T follicular helper cell (primary cell): Measurements from ENCODE around the gene CDH6.

Source experiments
- DNase-seq: peaks from one replicate; pipeline ENCODE4 v3.0.0-alpha.2; 2020; ENCODE audit warnings: low read depth
- total RNA-seq, 2 experiments: gene quantifications; one replicate each; lab custom pipeline; 2026; lab: John Stamatoyannopoulos, UW

Gene CDH6
- 0.04 to 0.06 reads per million in 2 experiments for total RNA-seq

GRCh38 chr5:31193591-31194467, at the start of gene CDH6:
CDH6 (plus strand) TSS chr5:31193686; CDS start chr5:31267474, 73,788 bp downstream.
- no peak for DNase-seq

- no peak for DNase-seq
Observed at GRCh38 chr5:31144364-31144763, 49.1 kb upstream of the CDH6 start.

GRCh38 chr5:31148959-31149475, 44.5 kb upstream of the CDH6 start:
- no peak for DNase-seq

GRCh38 chr5:31153521-31153920, 40.0 kb upstream of the CDH6 start:
- DNase-seq: no peak

GRCh38 chr5:31156631-31157160, 36.8 kb upstream of the CDH6 start:
- no peak for DNase-seq

GRCh38 chr5:31157720-31158119, 35.8 kb upstream of the CDH6 start:
- DNase-seq: no peak

GRCh38 chr5:31158686-31159085, 34.8 kb upstream of the CDH6 start:
- no peak for DNase-seq

GRCh38 chr5:31161781-31162181, 31.7 kb upstream of the CDH6 start:
- no peak for DNase-seq

- DNase-seq: no peak
Observed at GRCh38 chr5:31165729-31166128, 27.8 kb upstream of the CDH6 start.

GRCh38 chr5:31169379-31169778, 24.1 kb upstream of the CDH6 start:
- DNase-seq: no peak

GRCh38 chr5:31172881-31173280, 20.6 kb upstream of the CDH6 start:
- DNase-seq: no peak

GRCh38 chr5:31173614-31174013, 19.9 kb upstream of the CDH6 start:
- no peak for DNase-seq

GRCh38 chr5:31181376-31181987, 12.0 kb upstream of the CDH6 start:
- no peak for DNase-seq

- DNase-seq: no peak
Observed at GRCh38 chr5:31182136-31182535, 11.3 kb upstream of the CDH6 start.

GRCh38 chr5:31185951-31186350, 7.5 kb upstream of the CDH6 start:
- DNase-seq: no peak

- no peak for DNase-seq
Observed at GRCh38 chr5:31186672-31187267, 6.7 kb upstream of the CDH6 start.

GRCh38 chr5:31187591-31187990, 5.9 kb upstream of the CDH6 start:
- DNase-seq: no peak

GRCh38 chr5:31192442-31192841, 1.0 kb upstream of the CDH6 start:
- DNase-seq: no peak

GRCh38 chr5:31193116-31193515, 370 bp upstream of the CDH6 start:
- DNase-seq: no peak

- DNase-seq: no peak
Observed at GRCh38 chr5:31194468-31194813, 955 bp downstream of the CDH6 start.

GRCh38 chr5:31194892-31195555, 1.5 kb downstream of the CDH6 start:
- no peak for DNase-seq

- DNase-seq: no peak
Observed at GRCh38 chr5:31196309-31196708, 2.8 kb downstream of the CDH6 start.
